B cell (primary cell): ENCODE results near the gene SIK1.

Experiments
- EZH2 ChIP-seq: IDR thresholded peaks from 2 replicates; pipeline ENCODE4 v1.6.1; 2012; ENCODE audit warnings: borderline replicate concordance, low read depth, mild to moderate bottlenecking, moderate library complexity, low read length; ENCODE audit not compliant: insufficient read depth, poor library complexity, severe bottlenecking
- TF ChIP-seq, protein P1 (sequence below): fragments of 200-600 bp; IDR thresholded peaks from one replicate; pipeline ENCODE4 v1.8.0; 2022; ENCODE audit warnings: antibody characterized with exemption, mild to moderate bottlenecking

DNA sequence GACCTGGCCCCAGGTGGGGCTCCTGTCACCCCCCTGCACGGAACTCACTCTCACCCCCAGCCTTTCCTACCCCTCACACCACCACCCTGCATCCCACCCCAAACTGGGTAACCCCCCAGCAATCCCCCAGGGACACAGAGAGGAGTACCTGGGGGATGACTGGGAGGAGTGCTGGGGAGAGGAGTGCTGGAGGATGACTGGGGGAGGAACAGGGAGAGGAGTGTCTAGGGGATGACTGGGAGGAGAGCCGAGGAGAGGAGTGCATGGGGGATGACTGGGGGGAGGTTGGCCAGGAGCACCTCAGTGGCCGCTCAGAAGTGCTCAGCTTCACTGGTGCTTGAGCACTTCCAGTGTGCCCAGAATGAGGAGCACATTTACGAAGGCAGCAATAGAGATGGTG lies 59.1 kb downstream of the SIK1 start:
- TF ChIP-seq, protein P1, sequence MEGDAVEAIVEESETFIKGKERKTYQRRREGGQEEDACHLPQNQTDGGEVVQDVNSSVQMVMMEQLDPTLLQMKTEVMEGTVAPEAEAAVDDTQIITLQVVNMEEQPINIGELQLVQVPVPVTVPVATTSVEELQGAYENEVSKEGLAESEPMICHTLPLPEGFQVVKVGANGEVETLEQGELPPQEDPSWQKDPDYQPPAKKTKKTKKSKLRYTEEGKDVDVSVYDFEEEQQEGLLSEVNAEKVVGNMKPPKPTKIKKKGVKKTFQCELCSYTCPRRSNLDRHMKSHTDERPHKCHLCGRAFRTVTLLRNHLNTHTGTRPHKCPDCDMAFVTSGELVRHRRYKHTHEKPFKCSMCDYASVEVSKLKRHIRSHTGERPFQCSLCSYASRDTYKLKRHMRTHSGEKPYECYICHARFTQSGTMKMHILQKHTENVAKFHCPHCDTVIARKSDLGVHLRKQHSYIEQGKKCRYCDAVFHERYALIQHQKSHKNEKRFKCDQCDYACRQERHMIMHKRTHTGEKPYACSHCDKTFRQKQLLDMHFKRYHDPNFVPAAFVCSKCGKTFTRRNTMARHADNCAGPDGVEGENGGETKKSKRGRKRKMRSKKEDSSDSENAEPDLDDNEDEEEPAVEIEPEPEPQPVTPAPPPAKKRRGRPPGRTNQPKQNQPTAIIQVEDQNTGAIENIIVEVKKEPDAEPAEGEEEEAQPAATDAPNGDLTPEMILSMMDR = no peak
- TF ChIP-seq EZH2 = no peak
